GM19239 (cell line): Measurements from ENCODE around the gene PWWP2B.
A peak's percentile ranks its signal among the peaks of the same experiment; 100 is the strongest.

Source experiments
- DNase-seq: peaks from one replicate; pipeline ENCODE4 v3.0.0; 2011; ENCODE audit warnings: low spot score; ENCODE audit not compliant: insufficient read length
- FAIRE-seq: peaks from 2 replicates; lab custom pipeline; 2011; peaks lifted over from hg19 to GRCh38; lab: Jason Lieb, UNC

Gene PWWP2B

DNA sequence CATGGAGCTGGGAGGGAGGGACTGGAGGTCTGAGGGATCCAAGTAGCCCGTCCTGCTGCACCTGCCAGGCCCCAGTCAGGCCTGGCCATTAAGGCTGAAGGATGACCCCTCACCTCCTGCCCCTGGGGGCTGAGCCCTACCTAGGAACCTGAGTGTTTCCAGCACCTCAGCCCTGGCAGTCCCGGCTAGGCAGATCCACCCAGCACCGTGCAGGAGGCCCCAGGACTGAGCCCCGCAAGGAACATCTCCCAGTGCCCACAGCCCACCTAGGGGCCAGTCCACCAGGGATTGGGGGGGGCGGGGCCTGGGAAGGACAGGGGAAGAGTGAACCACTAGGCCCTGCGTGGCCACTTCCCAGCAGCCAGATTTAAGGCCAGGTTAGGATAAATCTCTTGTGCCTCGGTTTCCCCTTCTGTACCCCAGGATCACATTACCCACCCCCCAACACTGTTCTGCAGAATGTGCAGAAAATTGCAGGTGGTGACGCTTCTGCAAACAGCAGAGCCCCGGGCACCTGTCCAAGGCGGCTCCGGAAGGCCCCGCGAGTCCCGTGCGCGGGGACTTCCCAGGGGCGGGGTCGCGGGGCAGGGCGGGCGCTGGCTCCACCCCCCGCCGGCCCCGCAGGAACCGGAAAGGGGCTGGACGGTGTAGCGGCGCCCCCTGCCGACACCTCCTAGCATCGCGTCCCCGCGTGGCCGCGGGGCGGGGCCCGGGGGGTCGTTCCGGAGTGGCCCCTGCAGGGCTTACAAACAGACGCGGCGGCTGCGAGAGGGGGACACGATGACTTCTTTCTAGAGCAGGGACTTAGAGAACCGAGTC lies 55.9 kb downstream of the PWWP2B start:
- FAIRE-seq = peak; percentile 70
- peak; percentile 99 for DNase-seq

DNA sequence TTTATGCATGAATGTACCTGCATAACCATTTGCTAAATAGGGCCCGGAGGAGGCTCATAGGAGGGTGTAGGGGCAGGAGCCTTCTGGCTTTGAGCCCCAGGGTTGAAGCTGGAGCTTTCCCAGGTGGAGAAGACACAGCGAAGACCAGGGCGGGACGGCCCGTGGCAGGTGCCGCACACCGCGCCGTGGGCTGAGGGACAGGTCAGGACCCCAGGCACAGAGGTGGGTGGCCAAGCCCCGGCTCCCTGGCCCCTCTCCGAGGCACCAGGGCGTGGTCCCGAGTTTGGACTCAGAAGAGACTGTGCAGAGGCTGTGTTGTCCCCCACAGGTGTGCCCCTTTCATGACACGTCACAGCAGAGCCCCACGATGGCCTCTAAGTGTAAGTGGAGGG lies 56.5 kb downstream of the PWWP2B start:
- DNase-seq = no peak
- no peak for FAIRE-seq

DNA sequence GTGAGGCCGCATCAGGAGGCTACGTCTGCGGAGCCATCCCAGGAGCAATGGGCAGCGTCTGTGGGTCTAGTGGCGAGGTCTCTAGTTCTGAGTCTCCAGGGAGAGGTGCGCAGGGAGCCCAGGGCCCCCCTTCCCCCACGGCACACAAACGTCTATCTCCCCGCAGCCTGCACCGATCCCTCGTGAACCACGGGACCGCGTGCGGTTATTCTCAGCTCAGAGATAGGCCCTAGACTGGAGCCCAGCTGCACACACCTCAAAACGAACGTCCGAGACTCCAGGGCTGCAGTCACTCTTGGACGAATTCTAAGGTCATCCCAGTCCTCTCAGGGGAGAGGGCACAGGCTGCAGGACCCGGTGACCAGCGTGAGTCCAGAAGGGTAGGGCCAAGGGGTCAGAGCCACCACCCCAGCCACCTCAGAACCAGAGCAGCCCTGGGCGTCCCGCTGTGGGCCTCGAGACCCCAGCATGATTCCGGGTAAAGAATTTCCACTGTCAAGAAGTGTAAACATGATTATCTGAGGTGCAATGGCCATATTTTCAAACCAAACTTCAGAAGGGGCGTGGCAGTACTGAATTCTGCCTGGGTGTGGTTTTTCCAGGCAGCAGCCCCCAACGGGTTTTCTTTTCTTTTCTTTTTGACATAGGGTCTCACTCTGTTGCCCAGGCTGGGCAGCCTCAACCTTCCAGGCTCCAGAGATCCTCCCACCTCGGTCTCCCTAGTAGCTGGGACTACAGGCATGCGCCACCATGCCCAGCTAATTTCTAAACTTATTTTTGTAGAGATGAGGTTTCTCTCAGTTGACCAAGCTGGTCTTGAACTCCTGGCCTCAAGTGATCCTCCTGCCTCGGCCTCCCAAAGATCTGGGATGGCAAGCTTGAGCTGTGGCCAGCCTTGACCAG lies 57.5 kb downstream of the PWWP2B start:
- DNase-seq = no peak
- no peak for FAIRE-seq

DNA sequence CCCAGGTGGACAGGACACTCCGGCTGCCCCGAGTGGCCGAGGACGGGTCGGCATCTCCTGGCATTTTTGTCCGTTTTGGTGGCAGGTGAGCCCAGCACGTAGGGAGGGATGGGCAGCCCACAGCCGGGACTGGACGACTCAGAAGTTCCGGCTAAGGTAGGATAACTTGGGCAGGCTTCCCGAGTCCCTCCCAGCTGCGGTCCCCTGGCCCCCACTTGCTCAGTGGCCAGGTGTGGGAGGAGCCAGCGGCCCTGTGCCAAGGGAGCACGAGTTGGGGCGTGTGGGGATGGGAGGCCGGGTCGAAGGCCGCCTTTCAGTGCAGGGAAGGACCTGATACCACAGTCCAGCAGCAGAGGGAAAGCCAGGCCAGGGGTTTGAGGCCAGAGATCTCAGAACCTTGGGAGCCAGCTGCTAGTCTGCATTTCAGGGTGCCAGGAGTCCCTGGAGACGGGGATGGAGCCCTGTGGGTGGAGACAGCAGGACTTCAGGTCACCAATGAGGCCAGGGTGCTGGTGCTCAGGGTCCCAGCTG lies 58.5 kb downstream of the PWWP2B start:
- FAIRE-seq (no peak), DNase-seq (no peak)

DNA sequence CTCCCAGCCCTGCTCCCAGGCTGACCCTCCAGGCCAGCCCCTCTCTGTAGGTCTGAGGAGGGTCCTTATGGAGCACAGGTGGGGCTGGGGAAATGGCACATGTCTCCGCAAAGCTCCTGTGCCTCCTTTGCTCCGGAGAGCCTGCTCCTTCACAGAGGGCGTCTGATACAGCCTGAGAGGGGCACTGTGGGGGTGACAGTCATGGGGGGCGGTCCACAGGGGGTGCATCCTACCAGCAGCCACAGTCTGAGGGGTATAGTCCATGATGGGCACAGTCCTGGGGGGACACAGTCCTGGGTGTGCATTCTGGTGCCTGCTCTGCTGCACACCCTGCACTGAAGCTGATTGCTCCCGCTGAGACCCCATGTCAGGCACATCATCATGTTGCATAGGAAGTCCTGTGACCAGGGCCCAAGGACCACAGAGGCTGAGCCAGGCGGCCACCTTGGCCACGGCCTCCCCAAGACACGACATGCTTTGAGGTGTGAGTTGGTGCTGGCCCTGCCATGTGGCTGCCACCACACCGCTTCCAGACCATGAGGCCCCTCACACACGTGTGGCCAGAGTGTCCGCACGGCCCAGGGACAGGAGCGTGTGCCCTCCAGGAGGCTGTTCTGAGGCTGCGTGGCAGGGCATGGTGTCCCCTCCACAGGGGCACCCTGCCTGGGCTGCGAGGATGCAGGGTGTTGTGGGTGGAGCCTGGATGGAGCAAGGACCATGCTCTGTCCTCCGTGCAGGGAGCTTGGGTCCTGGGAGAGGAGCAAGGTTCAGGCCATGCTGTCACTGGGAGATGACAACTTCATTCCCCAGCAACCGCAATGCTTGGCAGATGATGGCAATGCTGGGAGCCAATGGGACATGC lies 59.2 kb downstream of the PWWP2B start:
- FAIRE-seq (no peak), DNase-seq (no peak)

DNA sequence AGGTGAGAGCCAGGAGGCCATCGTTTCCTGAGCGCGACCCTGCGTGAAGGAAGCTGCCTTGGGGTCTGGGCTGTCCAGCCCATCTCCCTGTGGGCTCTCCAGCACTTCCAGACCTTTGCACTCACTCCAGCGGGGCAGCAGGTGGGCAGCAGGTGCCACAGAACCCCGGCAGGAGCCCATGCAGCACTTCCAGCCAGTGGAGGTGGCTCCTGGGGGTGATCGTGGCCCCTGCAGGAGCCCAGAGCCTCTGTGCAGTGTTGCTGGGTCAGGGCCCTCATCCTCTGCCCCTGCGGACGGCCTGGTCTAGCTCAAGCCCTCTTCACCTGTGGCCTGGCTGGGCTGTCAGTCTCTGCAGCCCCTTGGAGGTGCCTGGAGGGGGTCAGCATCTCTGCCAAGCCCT lies 59.9 kb downstream of the PWWP2B start:
- DNase-seq (no peak), FAIRE-seq (no peak)

DNA sequence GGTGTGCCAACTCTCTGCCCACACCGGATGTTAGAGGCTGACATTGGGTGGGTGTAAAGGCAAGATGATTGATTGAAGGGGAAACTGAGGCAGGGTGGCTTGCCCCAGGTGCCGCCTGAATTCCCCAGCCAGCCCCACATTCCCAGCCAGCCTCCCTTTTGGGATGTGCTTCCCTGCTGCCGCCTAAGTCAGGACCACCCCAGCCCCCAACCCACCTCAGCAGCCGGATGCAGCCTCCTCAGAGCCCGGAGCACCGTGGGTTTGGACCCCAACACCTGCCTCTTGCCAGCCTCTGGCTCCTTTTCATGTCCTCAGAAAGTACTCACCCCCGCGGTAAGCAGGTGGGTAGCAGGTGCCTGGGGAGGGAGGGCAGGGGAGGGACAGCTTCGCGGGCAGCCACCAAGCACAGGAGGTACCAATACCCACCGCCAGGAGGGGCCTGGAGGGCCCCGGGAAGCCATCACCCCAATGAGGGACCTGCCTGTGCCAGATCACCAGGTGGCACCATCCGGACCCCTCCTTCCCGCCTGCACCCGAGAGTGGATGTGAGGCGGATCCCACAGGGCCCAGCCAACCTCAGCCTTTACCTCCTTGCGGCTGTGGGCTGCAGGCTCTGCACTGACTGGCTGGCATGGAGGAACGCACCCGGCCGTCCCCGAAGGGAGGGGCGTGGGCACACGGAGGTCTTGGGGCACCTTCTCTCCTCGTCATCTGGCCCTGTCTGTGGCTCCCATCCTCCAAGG lies 60.5 kb downstream of the PWWP2B start:
- no peak for DNase-seq

DNA sequence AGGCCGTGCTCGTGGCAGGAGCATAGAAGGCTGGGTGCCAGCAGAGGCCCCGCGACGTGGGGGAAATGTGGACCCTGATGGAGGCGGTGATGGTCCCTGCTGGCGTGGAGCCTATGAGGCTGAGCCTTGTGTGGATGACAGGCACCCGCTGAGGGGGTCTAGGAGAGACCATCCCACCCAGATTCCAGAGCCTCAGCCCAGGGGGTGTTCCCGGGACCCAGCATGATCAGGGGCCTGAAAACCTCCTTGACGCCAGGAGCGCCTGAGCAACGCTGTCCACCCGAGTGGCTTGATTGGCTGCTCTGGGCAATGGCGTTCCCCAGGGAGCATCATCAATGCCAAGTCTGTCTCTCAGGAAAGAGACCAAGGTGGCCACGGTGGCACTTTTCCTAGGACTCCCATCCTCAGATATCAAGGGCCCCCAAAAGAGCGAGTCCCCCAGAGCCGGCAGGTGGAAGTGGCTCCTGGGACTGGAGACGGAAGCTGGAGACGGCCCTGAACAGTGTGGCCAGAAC lies 61.1 kb downstream of the PWWP2B start:
- FAIRE-seq = no peak
- no peak for DNase-seq

More for the DNA sequence above, 60.5 kb downstream of the PWWP2B start:
- FAIRE-seq = no peak

DNA sequence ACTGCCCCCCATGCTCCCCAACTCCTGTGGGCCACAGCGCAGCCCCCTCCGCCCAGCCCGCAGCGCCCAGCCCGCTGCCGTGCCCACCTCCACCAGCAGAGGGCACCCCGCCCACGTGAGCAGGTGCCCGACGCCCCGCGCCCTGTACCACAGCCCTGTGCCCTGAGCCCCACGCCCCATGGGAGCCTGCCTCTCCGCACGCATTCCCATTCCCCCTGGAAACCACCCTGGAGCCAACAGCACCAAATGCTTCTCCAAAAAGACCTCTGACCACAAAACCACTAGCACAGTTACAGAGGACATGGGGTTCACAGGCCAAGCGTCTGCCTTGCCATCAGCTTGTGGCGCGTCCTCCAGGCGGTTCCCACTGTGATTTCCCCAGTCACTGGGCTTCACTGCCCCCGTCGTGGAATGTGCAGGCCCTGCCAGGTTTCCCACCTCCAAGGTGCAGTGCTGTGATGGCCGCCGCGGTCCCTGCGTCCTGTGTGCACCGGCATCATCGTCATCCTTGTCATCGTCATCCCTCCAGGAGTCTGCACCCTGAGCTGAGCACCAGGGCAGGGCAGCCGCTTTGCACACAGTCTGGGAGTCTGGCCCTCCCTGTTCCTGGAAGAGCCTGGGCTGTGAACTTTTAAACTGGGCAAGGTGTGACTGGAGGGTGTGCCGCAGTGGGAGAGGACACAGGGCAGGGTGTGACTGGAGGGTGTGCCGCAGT lies 61.7 kb downstream of the PWWP2B start:
- FAIRE-seq = no peak
- peak; percentile 86 for DNase-seq

- no peak for DNase-seq
- FAIRE-seq = no peak
Measured at GRCh38 chr10:132459301-132460003, 62.5 kb downstream of the PWWP2B start.

- DNase-seq (no peak), FAIRE-seq (no peak)
Measured at GRCh38 chr10:132460071-132460470, 63.1 kb downstream of the PWWP2B start.

- DNase-seq = no peak
- no peak for FAIRE-seq
Measured at GRCh38 chr10:132460691-132461090, 63.7 kb downstream of the PWWP2B start.

- no peak for FAIRE-seq
- no peak for DNase-seq
Measured at GRCh38 chr10:132461103-132461682, 64.2 kb downstream of the PWWP2B start.

GRCh38 chr10:132461683-132462231 lies 64.8 kb downstream of the PWWP2B start:
- FAIRE-seq (no peak), DNase-seq (no peak)

DNA sequence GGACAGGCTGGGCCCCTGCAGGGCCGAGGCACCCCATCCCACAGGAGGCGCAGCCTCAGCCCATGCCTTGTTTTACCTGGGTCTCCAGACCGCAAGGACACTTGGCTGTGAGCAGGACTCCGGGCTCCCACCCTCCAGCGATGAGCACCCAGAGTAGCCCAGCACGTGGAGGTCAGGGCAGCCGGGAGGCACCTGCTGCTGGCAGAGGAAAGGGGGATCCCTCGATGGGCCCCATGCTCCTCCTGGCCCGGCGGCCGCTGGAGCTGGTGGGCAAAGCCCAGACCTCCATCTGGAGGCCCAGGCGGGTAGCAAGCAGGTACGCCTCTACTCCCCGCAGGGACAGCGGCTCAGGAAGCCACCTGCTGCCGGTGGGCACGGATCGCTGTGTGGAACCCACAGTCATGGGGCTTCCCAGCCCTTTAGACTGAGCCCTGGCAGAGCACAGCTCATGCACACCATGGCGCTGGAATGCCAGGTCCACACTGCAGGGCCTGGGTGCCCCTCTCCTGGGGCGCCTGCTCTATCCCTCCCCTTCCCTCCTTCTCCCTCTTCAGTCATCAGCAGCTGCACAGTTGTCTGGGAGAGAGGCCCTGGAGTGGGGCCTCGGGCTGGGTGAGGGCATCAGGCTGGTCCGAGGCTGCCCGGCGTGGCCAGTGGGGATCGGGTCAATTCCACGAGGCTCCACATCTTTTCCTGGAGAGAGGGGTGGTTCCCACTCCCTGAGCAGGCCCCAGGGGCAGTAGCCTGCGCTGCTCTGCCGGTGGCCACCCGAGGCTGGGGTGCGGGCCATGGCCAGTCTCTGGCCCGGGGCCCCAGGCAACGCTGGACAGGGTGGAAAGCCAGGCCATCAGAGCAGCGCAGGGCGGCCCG lies 65.7 kb downstream of the PWWP2B start:
- no peak for DNase-seq

More for the DNA sequence above, 65.7 kb downstream of the PWWP2B start:
- FAIRE-seq = no peak
